HL-60 (cell line): ENCODE results near the gene ANXA2.

Source experiments
- CTCF ChIP-seq: IDR thresholded peaks from one replicate; pipeline ENCODE4 v1.5.1; 2011; ENCODE audit warnings: low read length, control low read depth, inconsistent platforms; ENCODE audit not compliant: insufficient read depth
- POLR2AphosphoS5 ChIP-seq: IDR thresholded peaks from 2 replicates; pipeline ENCODE4 v1.6.1; 2012; ENCODE audit warnings: low read depth

DNA sequence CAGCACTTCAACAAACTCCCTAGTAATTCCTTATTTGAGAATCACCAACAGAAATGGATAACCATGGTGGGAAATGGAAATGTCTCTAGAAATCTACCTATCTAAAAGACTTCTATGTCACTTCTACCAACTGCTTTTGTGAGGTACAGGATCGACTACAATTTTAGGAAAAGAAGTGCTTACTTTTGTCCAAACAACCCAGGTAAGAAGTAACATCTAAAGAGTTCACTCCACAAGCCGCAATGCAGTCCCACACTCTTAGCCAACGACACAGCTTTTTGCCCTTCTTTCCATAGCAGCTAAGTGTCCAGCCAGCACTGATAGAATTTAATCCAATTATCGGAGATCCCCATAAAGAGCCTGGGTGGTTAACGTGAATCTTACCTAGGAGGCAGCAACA lies 28.1 kb downstream of the ANXA2 start:
- no peak for TF ChIP-seq CTCF
- TF ChIP-seq POLR2AphosphoS5: no peak
